H1 (cell line): ENCODE results near the gene DHDH. TPM values are rescaled to one million over a fixed set of nuclear protein-coding genes. Genes with fewer than 3 reads are reported as not detected.

Experiments used
- CTCF ChIA-PET: fragments of 300-600 bp; sonication (Branson Sonifier 250); formaldehyde crosslinking; loops from one replicate; lab custom pipeline; 2021; ENCODE audit not compliant: partially characterized antibody; lab: Charles Lee
- POLR2A ChIA-PET: fragments of 300-600 bp; sonication (Branson Sonifier 250); formaldehyde crosslinking; loops from one replicate; lab custom pipeline; 2021; ENCODE audit warnings: inconsistent platforms; ENCODE audit not compliant: partially characterized antibody; lab: Charles Lee
- DNase-seq, 2 experiments: peaks; one replicate each; pipeline versions ENCODE4 v3.0.0 to v3.0.0-alpha.2; 2010 to 2022; ENCODE audit warnings: low spot score in 2 of 2, low read depth in 1 of 2, mixed read lengths in 1 of 2
- FAIRE-seq: peaks from 2 replicates; lab custom pipeline; 2011; peaks lifted over from hg19 to GRCh38; lab: Jason Lieb, UNC
- H2AFZ ChIP-seq: 2 replicates; pipeline ENCODE4 v1.8.1; 2012; ENCODE audit warnings: low read length, inconsistent platforms
- H2AK5ac ChIP-seq: 2 replicates; pipeline ENCODE4 v1.6.1; 2013; ENCODE audit warnings: low read depth, low read length
- H2BK120ac ChIP-seq: replicated peaks from 2 replicates; pipeline ENCODE3; 2013; ENCODE audit warnings: low read depth, low read length, inconsistent platforms
- H2BK12ac ChIP-seq: 2 replicates; pipeline ENCODE4 v1.6.1; 2013; ENCODE audit warnings: low read depth, low read length
- H2BK15ac ChIP-seq: 2 replicates; pipeline ENCODE4 v1.6.1; 2013; ENCODE audit warnings: low read length
- H2BK20ac ChIP-seq: 2 replicates; pipeline ENCODE4 v1.6.1; 2013; ENCODE audit warnings: low read length
- H2BK5ac ChIP-seq: 2 replicates; pipeline ENCODE4 v1.6.1; 2013; ENCODE audit warnings: low read depth, low read length
- H3K14ac ChIP-seq: 2 replicates; pipeline ENCODE4 v1.6.1; 2013; ENCODE audit warnings: inconsistent platforms; ENCODE audit not compliant: insufficient read length
- H3K18ac ChIP-seq: 2 replicates; pipeline ENCODE4 v1.6.1; 2013; ENCODE audit warnings: low read length; ENCODE audit errors: extremely low read depth
- H3K23ac ChIP-seq: 2 replicates; pipeline ENCODE4 v1.6.1; 2013; ENCODE audit warnings: inconsistent platforms; ENCODE audit not compliant: insufficient read length
- H3K23me2 ChIP-seq: 2 replicates; pipeline ENCODE4 v1.6.1; 2013; ENCODE audit warnings: low read depth, low read length
- H3K27ac ChIP-seq: 2 replicates; pipeline ENCODE4 v1.6.1; 2011; ENCODE audit warnings: low read depth, low read length, inconsistent platforms
- H3K27me3 ChIP-seq, 4 experiments: replicated peaks in 1 of 4; 1 replicate in 1 of 4; 2 replicates in 3 of 4; pipeline versions ENCODE4 v1.6.1 to v1.8.1; 2011 to 2013; ENCODE audit warnings: low read length in 3 of 4, mild to moderate bottlenecking in 3 of 4, inconsistent platforms in 2 of 4, mixed read lengths in 2 of 4, moderate library complexity in 1 of 4; ENCODE audit not compliant: control insufficient read depth in 3 of 4, insufficient read depth in 3 of 4; ENCODE audit errors: extremely low read depth in 1 of 4
- H3K36me3 ChIP-seq, 4 experiments: 2 replicates each; pipeline versions ENCODE4 v1.6.1 to v1.8.1; 2011 to 2013; ENCODE audit warnings: mild to moderate bottlenecking in 4 of 4, low read length in 3 of 4, moderate library complexity in 2 of 4, control low read depth in 1 of 4, inconsistent platforms in 1 of 4; ENCODE audit not compliant: insufficient read depth in 4 of 4, control insufficient read depth in 2 of 4
- H3K4ac ChIP-seq: replicated peaks from 2 replicates; pipeline ENCODE3; 2013; ENCODE audit warnings: low read length, low read depth, mixed read lengths, inconsistent platforms; ENCODE audit not compliant: insufficient read length
- H3K4me1 ChIP-seq, 4 experiments: replicated peaks in 1 of 4; 1 replicate in 1 of 4; 2 replicates in 3 of 4; pipeline versions ENCODE4 v1.6.1 to v1.8.1; 2011 to 2013; ENCODE audit warnings: low read length in 3 of 4, inconsistent platforms in 2 of 4, mixed read lengths in 1 of 4; ENCODE audit not compliant: insufficient read depth in 4 of 4, control insufficient read depth in 3 of 4
- H3K4me2 ChIP-seq, 2 experiments: 2 replicates each; pipeline versions ENCODE4 v1.6.1 to v1.8.1; 2011 to 2013; ENCODE audit warnings: low read depth in 2 of 2, low read length in 2 of 2, control low read depth in 1 of 2, inconsistent platforms in 1 of 2, mild to moderate bottlenecking in 1 of 2; ENCODE audit not compliant: insufficient read depth in 1 of 2
- H3K4me3 ChIP-seq, 4 experiments: fragments of 200-600, 300-600 bp in 1 of 4; sonication (generic), shearing (Covaris generic), sonication (Bioruptor Twin) in 1 of 4; 2 replicates each; pipeline versions ENCODE4 v1.5.1 to v1.8.1; 2011 to 2016; ENCODE audit warnings: low read length in 4 of 4, low read depth in 3 of 4, control low read depth in 2 of 4, inconsistent platforms in 2 of 4, mild to moderate bottlenecking in 2 of 4, mixed read lengths in 1 of 4, moderate library complexity in 1 of 4; ENCODE audit not compliant: insufficient read depth in 2 of 4; ENCODE audit errors: extremely low read depth in 1 of 4
- H3K56ac ChIP-seq: replicated peaks from 2 replicates; pipeline ENCODE3; 2013; ENCODE audit warnings: low read depth, mild to moderate bottlenecking, mixed read lengths, low read length, inconsistent platforms; ENCODE audit not compliant: insufficient read length
- H3K79me1 ChIP-seq: 2 replicates; pipeline ENCODE4 v1.6.1; 2013; ENCODE audit warnings: low read depth, low read length, control low read depth
- H3K79me2 ChIP-seq, 2 experiments: 2 replicates each; pipeline versions ENCODE4 v1.6.1 to v1.8.1; 2012 to 2013; ENCODE audit warnings: low read length in 2 of 2, mild to moderate bottlenecking in 2 of 2, inconsistent platforms in 1 of 2; ENCODE audit not compliant: insufficient read depth in 2 of 2, control insufficient read depth in 1 of 2
- H3K9ac ChIP-seq, 4 experiments: replicated peaks in 1 of 4; 1 replicate in 1 of 4; 2 replicates in 3 of 4; pipeline versions ENCODE4 v1.6.1 to v1.8.1; 2011 to 2013; ENCODE audit warnings: low read depth in 3 of 4, low read length in 3 of 4, control low read depth in 2 of 4, mild to moderate bottlenecking in 2 of 4, moderate library complexity in 2 of 4, inconsistent platforms in 1 of 4; ENCODE audit errors: extremely low read depth in 1 of 4
- H3K9me3 ChIP-seq, 2 experiments: 2 replicates each; pipeline versions ENCODE4 v1.6.1 to v1.8.1; 2012 to 2013; ENCODE audit warnings: mild to moderate bottlenecking in 2 of 2, moderate library complexity in 2 of 2, control low read depth in 1 of 2, inconsistent platforms in 1 of 2, low read depth in 1 of 2, low read length in 1 of 2, mixed read lengths in 1 of 2; ENCODE audit not compliant: insufficient read depth in 2 of 2
- H4K20me1 ChIP-seq, 2 experiments: replicated peaks in 1 of 2; 2 replicates each; pipeline versions ENCODE3 to v1.8.1; 2011 to 2013; ENCODE audit warnings: inconsistent platforms in 2 of 2, low read length in 2 of 2, mild to moderate bottlenecking in 1 of 2; ENCODE audit not compliant: insufficient read depth in 2 of 2, control insufficient read depth in 1 of 2
- H4K5ac ChIP-seq: 2 replicates; pipeline ENCODE4 v1.6.1; 2013; ENCODE audit warnings: low read length, low read depth, mixed read lengths, inconsistent platforms; ENCODE audit not compliant: insufficient read length
- H4K8ac ChIP-seq: 2 replicates; pipeline ENCODE4 v1.8.0; 2013; ENCODE audit warnings: mild to moderate bottlenecking, moderate library complexity, low read length, inconsistent platforms; ENCODE audit not compliant: insufficient read depth; ENCODE audit errors: extremely low read depth
- H4K91ac ChIP-seq: replicated peaks from 2 replicates; pipeline ENCODE3; 2013; ENCODE audit warnings: low read length, mixed read lengths, inconsistent platforms; ENCODE audit not compliant: insufficient read length
- BCL11A ChIP-seq, 2 experiments: IDR thresholded peaks; one replicate each; pipeline ENCODE4 v1.6.1; 2011; ENCODE audit warnings: low read depth in 2 of 2, low read length in 2 of 2, mild to moderate bottlenecking in 2 of 2
- CBX5 ChIP-seq: fragments of 300-800, 300-1000 bp; sonication (generic); IDR thresholded peaks from 2 replicates; pipeline ENCODE4 v1.7.1; 2016; ENCODE audit warnings: antibody characterized with exemption, low read length, low read depth
- CHD2 ChIP-seq: IDR thresholded peaks from 2 replicates; pipeline ENCODE4 v1.6.1; 2012; ENCODE audit warnings: low read length, improper control_type of control experiment
- PHF8 ChIP-seq: fragments of 200-600 bp; sonication (generic); conservative IDR thresholded peaks from 2 replicates; pipeline ENCODE4 v1.7.1; 2012; ENCODE audit warnings: low read depth, mild to moderate bottlenecking, inconsistent platforms, low read length, moderate library complexity
- POLR2AphosphoS5 ChIP-seq: IDR thresholded peaks from 2 replicates; pipeline ENCODE4 v1.6.1; 2011; ENCODE audit warnings: low read depth, low read length
- RBBP5 ChIP-seq: IDR thresholded peaks from 2 replicates; pipeline ENCODE4 v1.7.1; 2012; ENCODE audit warnings: low read depth, mild to moderate bottlenecking, inconsistent platforms, low read length, moderate library complexity, borderline replicate concordance
- SIRT6 ChIP-seq: IDR thresholded peaks from one replicate; pipeline ENCODE4 v1.7.1; 2012; ENCODE audit warnings: low read length, inconsistent platforms
- WGBS, 2 experiments: shearing (Covaris generic) in 1 of 2; methylation state at CpG; one replicate each; pipeline versions ENCODE4 v1.1.6 to v1.1.7; 2013 to 2015; ENCODE audit warnings: low lambda C conversion rate in 2 of 2, mixed read lengths in 2 of 2, inconsistent platforms in 1 of 2, low coverage in 1 of 2, missing lambda C conversion rate in 1 of 2; ENCODE audit not compliant: insufficient replicate concordance in 2 of 2, insufficient coverage in 1 of 2, insufficient read length in 1 of 2; ENCODE audit errors: extremely low coverage in 1 of 2, missing lambda C conversion rate in 1 of 2; 5-methylcytosine and 5-hydroxymethylcytosine counted together
- polyA plus RNA-seq, 7 experiments: library from polyadenylated mRNA; depleted of rRNA in 3 of 7; stranded (reverse) in 5 of 7; unstranded in 2 of 7; fragments of >200 nt in 5 of 7; fragments of 200-250 nt in 2 of 7; gene quantifications; 1 replicate in 5 of 7; 2 replicates in 1 of 7; 4 replicates in 1 of 7; pipeline versions ENCODE4 v1.2.1 to v1.2.3, GENCODE V29; 2011 to 2013; ENCODE audit warnings: missing spikeins in 2 of 7, mixed read lengths in 2 of 7
- total RNA-seq: library from RNA; stranded (reverse); fragmentation: NEBNext Ultra II Directional; extraction: Animal tissue kit (Norgen Biotek cat#: 25700); gene quantifications from 2 replicates; pipeline ENCODE4 v1.2.1, GENCODE V29; 2021

The DHDH gene
- total and polyA plus RNA-seq, 2 of the 8 experiments (the other 6 are each of a cell fraction or from before 2014, with no cell fraction given) = 2.2 to 2.8 TPM

- H2BK5ac ChIP-seq = no peak overlapping the region
- CTCF ChIA-PET = interaction anchor here (0.6 to 1.4 kb wide), 6 partner anchors 10 to 173 kb away, joined by 3 to 6 read pairs (median 4); no protein-coding TSS in a partner anchor
- no peak overlapping the region for H3K4me3 ChIP-seq
- no peak overlapping the region for H4K91ac ChIP-seq
- H3K27ac ChIP-seq = no peak overlapping the region
- H3K79me2 ChIP-seq = peaks cover 0 to 13% of the 10 kb centered on the region in 2 experiments; a peak in 2 of 4 replicates
- H2BK120ac ChIP-seq = no peak overlapping the region
- no peaks in the 10 kb centered on the region for H3K27me3 ChIP-seq
- no peak overlapping the region for H2AFZ ChIP-seq
- no peak overlapping the region for H3K9ac ChIP-seq
- no peak overlapping the region for H2BK20ac ChIP-seq
- H3K23ac ChIP-seq = no peak overlapping the region
- WGBS, 2 experiments = 88% methylated on average over 4 of the region's 4 CpGs; no CpG with 5 or more reads in 1 of the 2 experiments
- H2BK15ac ChIP-seq = no peak overlapping the region
- peaks cover 17% of the 10 kb centered on the region; the same call in 1 of the 2 replicates for H3K23me2 ChIP-seq
- no peak for TF ChIP-seq SIRT6
- peak; percentile 60; the same call in 1 of the 2 replicates for TF ChIP-seq POLR2AphosphoS5
- TF ChIP-seq CHD2 = no peak
- no peak for TF ChIP-seq PHF8
- TF ChIP-seq RBBP5 = no peak
- no peak for TF ChIP-seq BCL11A (IDR thresholded peaks at IDR 0.05; ENCODE audit: low read depth in 2 of 2, low read length in 2 of 2)
- TF ChIP-seq CBX5 = no peak
- TF ChIP-seq, all 59 proteins: peak for 1
- H3K4me1 ChIP-seq = peaks cover 4 to 14% (median 9%) of the 10 kb centered on the region in 4 experiments
- H3K4me2 ChIP-seq = no peak overlapping the region
- H2AK5ac ChIP-seq = no peak overlapping the region
- DNase-seq (no peak), FAIRE-seq (no peak)
- H3K79me1 ChIP-seq = peaks cover 2% of the 10 kb centered on the region; the same call in 1 of the 2 replicates
- H3K18ac ChIP-seq = no peak overlapping the region
- no peak overlapping the region for H4K5ac ChIP-seq
- H3K56ac ChIP-seq = no peak overlapping the region
- H4K8ac ChIP-seq = no peak overlapping the region
- no peaks in the 10 kb centered on the region for H3K9me3 ChIP-seq
- POLR2A ChIA-PET = interaction anchor here (0.6 to 5.4 kb wide), 17 partner anchors 9 to 338 kb away, joined by 3 to 56 read pairs (median 3); partner anchors contain the start of genes BAX, GYS1, PPP1R15A and RUVBL2
- peaks cover 3 to 13% of the 10 kb centered on the region in 2 experiments for H4K20me1 ChIP-seq
- peaks cover 2 to 28% (median 11%) of the 10 kb centered on the region in 4 experiments; a peak in 5 of 8 replicates for H3K36me3 ChIP-seq
- H3K14ac ChIP-seq = no peak overlapping the region
- H2BK12ac ChIP-seq = no peak overlapping the region
- no peak overlapping the region for H3K4ac ChIP-seq
Measured at GRCh38 chr19:48968179-48968661, 34.7 kb downstream of the DHDH start.
